ENCODE data around the gene MKX. TPM values are rescaled to one million over a fixed set of nuclear protein-coding genes. Genes with fewer than 3 reads are reported as not detected.
A peak's percentile ranks its signal among the peaks of the same experiment; 100 is the strongest.

The MKX gene
- total RNA-seq, 1 experiment from 2014 or later = 27.5 TPM

DNA sequence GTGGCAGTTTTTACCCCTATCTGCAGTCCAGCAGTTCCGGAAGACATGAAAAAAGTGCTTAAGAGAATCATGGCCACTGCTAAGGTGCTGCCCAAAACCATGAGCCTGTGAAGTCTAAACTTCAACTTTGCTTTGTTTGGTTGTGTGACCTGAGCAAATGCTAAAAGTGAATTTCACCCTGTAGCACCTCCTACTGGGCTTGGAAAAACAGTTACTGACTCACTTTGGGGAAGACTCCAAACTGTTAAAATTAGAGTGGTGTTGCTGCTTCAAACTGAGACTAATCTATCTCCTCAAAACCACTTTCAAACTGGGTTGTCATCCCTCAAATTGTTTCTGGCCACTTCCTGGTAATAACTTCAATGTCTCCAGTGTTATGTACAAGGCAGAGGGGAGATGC is 21.3 kb downstream of the MKX start:
- H3K36me3 ChIP-seq (ENCODE audit: control insufficient read depth in 1 of 2, insufficient read depth in 2 of 2, low read length in 2 of 2) = no peaks in the 10 kb centered on the region
- RAD21 ChIA-PET (ENCODE audit: low non-redundant PET in 1 of 2, low total read pairs in 2 of 2, uncharacterized antibody in 2 of 2, unreplicated experiment in 2 of 2) = no interaction called here
- intact Hi-C loops (cut with micrococcal nuclease) = no loop called here
- peaks cover 52% of the 10 kb centered on the region for H3K79me2 ChIP-seq (ENCODE audit: insufficient read depth, low read length)
- no peaks in the 10 kb centered on the region for H3K4me1 ChIP-seq (ENCODE audit: control insufficient read depth in 1 of 2, insufficient read depth in 2 of 2, low read length in 2 of 2)
- H4K20me1 ChIP-seq (ENCODE audit: insufficient read depth) = no peaks in the 10 kb centered on the region
- H3K4me3 ChIP-seq (replicated peaks in 1 of 2; ENCODE audit: low read depth in 1 of 2, low read length in 2 of 2) = no peak overlapping the region
- DNase-seq (ENCODE audit: low read depth, low spot score) (no peak), ATAC-seq (peak; percentile 73)
- CTCF ChIA-PET = no interaction called here
- H3K27ac ChIP-seq (ENCODE audit: low read depth, low read length) = no peak overlapping the region
- POLR2A ChIA-PET = no interaction called here
- H3K4me2 ChIP-seq (ENCODE audit: low read length) = no peak overlapping the region
- no peaks in the 10 kb centered on the region for H3K9me3 ChIP-seq (ENCODE audit: control insufficient read depth in 1 of 2, insufficient read depth in 1 of 2, low read depth in 1 of 2, low read length in 2 of 2)
- no peak for TF ChIP-seq CEBPB (IDR thresholded peaks at IDR 0.05; ENCODE audit: low read depth)
- TF ChIP-seq, protein P1, sequence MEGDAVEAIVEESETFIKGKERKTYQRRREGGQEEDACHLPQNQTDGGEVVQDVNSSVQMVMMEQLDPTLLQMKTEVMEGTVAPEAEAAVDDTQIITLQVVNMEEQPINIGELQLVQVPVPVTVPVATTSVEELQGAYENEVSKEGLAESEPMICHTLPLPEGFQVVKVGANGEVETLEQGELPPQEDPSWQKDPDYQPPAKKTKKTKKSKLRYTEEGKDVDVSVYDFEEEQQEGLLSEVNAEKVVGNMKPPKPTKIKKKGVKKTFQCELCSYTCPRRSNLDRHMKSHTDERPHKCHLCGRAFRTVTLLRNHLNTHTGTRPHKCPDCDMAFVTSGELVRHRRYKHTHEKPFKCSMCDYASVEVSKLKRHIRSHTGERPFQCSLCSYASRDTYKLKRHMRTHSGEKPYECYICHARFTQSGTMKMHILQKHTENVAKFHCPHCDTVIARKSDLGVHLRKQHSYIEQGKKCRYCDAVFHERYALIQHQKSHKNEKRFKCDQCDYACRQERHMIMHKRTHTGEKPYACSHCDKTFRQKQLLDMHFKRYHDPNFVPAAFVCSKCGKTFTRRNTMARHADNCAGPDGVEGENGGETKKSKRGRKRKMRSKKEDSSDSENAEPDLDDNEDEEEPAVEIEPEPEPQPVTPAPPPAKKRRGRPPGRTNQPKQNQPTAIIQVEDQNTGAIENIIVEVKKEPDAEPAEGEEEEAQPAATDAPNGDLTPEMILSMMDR (IDR thresholded peaks at IDR 0.05 in 2 of 3, conservative IDR thresholded peaks at IDR 0.05 in 1 of 3; ENCODE audit: borderline replicate concordance in 1 of 3, insufficient read depth in 1 of 3, low read depth in 2 of 3, low read length in 2 of 3) = peak in 2 of 3 experiments; percentile 61 to 68; a peak in 4 of 6 replicates
- no peak for TF ChIP-seq POLR2AphosphoS5 (IDR thresholded peaks at IDR 0.05; ENCODE audit: low read depth, low read length)
- 0 out of 2 replicates have a peak, but pooled peaks have one; percentile 11 for TF ChIP-seq JUND (IDR thresholded peaks at IDR 0.05)
- peak; percentile 25; the same call in 1 of the 2 replicates for TF ChIP-seq RAD21 (IDR thresholded peaks at IDR 0.05; ENCODE audit: low read depth)
- TF ChIP-seq ELF1 (IDR thresholded peaks at IDR 0.05; ENCODE audit: borderline replicate concordance, low read depth) = no peak
- H2AFZ ChIP-seq (ENCODE audit: low read depth, low read length, poor library complexity, severe bottlenecking) = no peak overlapping the region
- BruUV-seq (replicated peaks) = no TSS peak
- H3K27me3 ChIP-seq (ENCODE audit: insufficient read depth, low read length) = no peaks in the 10 kb centered on the region
- H3K9me2 ChIP-seq (ENCODE audit: insufficient read depth) = no peaks in the 10 kb centered on the region
- no peak overlapping the region for H3K9ac ChIP-seq (ENCODE audit: low read length)

- H3K79me2 ChIP-seq (ENCODE audit: insufficient read depth, low read length) = peaks cover 59% of the 10 kb centered on the region
- BruUV-seq (replicated peaks) = no TSS peak
- no peaks in the 10 kb centered on the region for H3K9me2 ChIP-seq (ENCODE audit: insufficient read depth)
- no peaks in the 10 kb centered on the region for H3K27me3 ChIP-seq (ENCODE audit: insufficient read depth, low read length)
- H3K4me2 ChIP-seq (ENCODE audit: low read length) = no peak overlapping the region
- no peak overlapping the region for H3K27ac ChIP-seq (ENCODE audit: low read depth, low read length)
- no peaks in the 10 kb centered on the region for H4K20me1 ChIP-seq (ENCODE audit: insufficient read depth)
- no peaks in the 10 kb centered on the region for H3K4me1 ChIP-seq (ENCODE audit: control insufficient read depth in 1 of 2, insufficient read depth in 2 of 2, low read length in 2 of 2)
- ATAC-seq (no peak), DNase-seq (ENCODE audit: low read depth, low spot score) (no peak)
- ChIA-PET CTCF (no interaction called here), POLR2A (no interaction called here), RAD21 (ENCODE audit: low non-redundant PET in 1 of 2, low total read pairs in 2 of 2, uncharacterized antibody in 2 of 2, unreplicated experiment in 2 of 2) (no interaction called here)
- TF ChIP-seq CBX3 (IDR thresholded peaks at IDR 0.05; ENCODE audit: low read depth) (no peak), YY1 (IDR thresholded peaks at IDR 0.05; ENCODE audit: extremely low read depth, insufficient replicate concordance, low read depth, low read length) (no peak), ZBTB33 (IDR thresholded peaks at IDR 0.05; ENCODE audit: extremely low read depth, insufficient replicate concordance, low read length) (no peak), SIN3A (IDR thresholded peaks at IDR 0.05; ENCODE audit: low read depth) (no peak), POLR2A (IDR thresholded peaks at IDR 0.05; ENCODE audit: borderline replicate concordance, extremely low read depth, insufficient read depth, insufficient read length) (no peak), CEBPB (IDR thresholded peaks at IDR 0.05; ENCODE audit: low read depth) (no peak), SRF (IDR thresholded peaks at IDR 0.05; ENCODE audit: low read depth) (no peak), FOSL1 (IDR thresholded peaks at IDR 0.05; ENCODE audit: low read depth) (no peak), POLR2AphosphoS5 (IDR thresholded peaks at IDR 0.05; ENCODE audit: low read depth, low read length) (no peak), ZFX (IDR thresholded peaks at IDR 0.05) (no peak), TCF7L2 (IDR thresholded peaks at IDR 0.05; ENCODE audit: borderline replicate concordance, extremely low read depth, insufficient read depth, insufficient read length) (no peak), ATF3 (IDR thresholded peaks at IDR 0.05) (no peak), SP1 (IDR thresholded peaks at IDR 0.05; ENCODE audit: low read depth) (no peak)
- H2AFZ ChIP-seq (ENCODE audit: low read depth, low read length, poor library complexity, severe bottlenecking) = peak overlapping the region; percentile 17
- H3K36me3 ChIP-seq (ENCODE audit: control insufficient read depth in 1 of 2, insufficient read depth in 2 of 2, low read length in 2 of 2) = no peaks in the 10 kb centered on the region
- H3K9me3 ChIP-seq (ENCODE audit: control insufficient read depth in 1 of 2, insufficient read depth in 1 of 2, low read depth in 1 of 2, low read length in 2 of 2) = no peaks in the 10 kb centered on the region
- intact Hi-C loops (cut with micrococcal nuclease) = no loop called here
- no peak overlapping the region for H3K4me3 ChIP-seq (replicated peaks in 1 of 2; ENCODE audit: low read depth in 1 of 2, low read length in 2 of 2)
- no peak overlapping the region for H3K9ac ChIP-seq (ENCODE audit: low read length)
These were observed 22.2 kb downstream of the MKX start for GRCh38 chr10:27723436-27723835.
